Uterus (tissue), 4 donors: Measurements from ENCODE around the gene CGNL1. TPM values are rescaled to one million over a fixed set of nuclear protein-coding genes. Genes with fewer than 3 reads are reported as not detected.

Experiments
- DNase-seq, 2 donors: peaks; one replicate each; pipeline ENCODE4 v3.0.0-alpha.2; 2019 to 2020
- H3K27ac ChIP-seq, 2 donors: fragments of 200-600 bp; sonication (generic); 1 replicate in 1 of 2; 2 replicates in 1 of 2; pipeline ENCODE4 v1.5.1; 2016 to 2018
- H3K27me3 ChIP-seq, 2 donors: fragments of 200-600 bp; sonication (generic); one replicate each; pipeline ENCODE4 v1.5.1; 2018 to 2019; ENCODE audit warnings: control low read depth in 1 of 2
- H3K36me3 ChIP-seq, 2 donors: fragments of 200-600 bp; sonication (generic); one replicate each; pipeline ENCODE4 v1.5.1; 2019; ENCODE audit warnings: control low read depth in 1 of 2
- H3K4me1 ChIP-seq, 2 donors: fragments of 200-600 bp; sonication (generic); one replicate each; pipeline ENCODE4 v1.5.1; 2018 to 2019; ENCODE audit warnings: control low read depth in 1 of 2
- H3K4me3 ChIP-seq, 2 donors: fragments of 200-600 bp; sonication (generic); 1 replicate in 1 of 2; 2 replicates in 1 of 2; pipeline ENCODE4 v1.5.1; 2018 to 2019; ENCODE audit warnings: mild to moderate bottlenecking in 1 of 2
- H3K9me3 ChIP-seq, 2 donors: fragments of 200-600 bp; sonication (generic); one replicate each; pipeline ENCODE4 v1.5.1; 2019; ENCODE audit warnings: control low read depth in 1 of 2
- POLR2A ChIP-seq, 2 donors: fragments of 450-650 bp; IDR thresholded peaks; one replicate each; pipeline ENCODE4 v1.6.1; 2016; ENCODE audit warnings: antibody characterized with exemption in 2 of 2, mild to moderate bottlenecking in 1 of 2, moderate library complexity in 1 of 2
- intact Hi-C: fragments of 100-400 bp; cut with DNase I; formaldehyde crosslinking; loops from one replicate; pipeline ENCODE4 v1.15.1; 2023; ENCODE audit warnings: low total_unique reads
- total RNA-seq, 4 donors: library from RNA; depleted of rRNA in 3 of 4; stranded (reverse); fragments of >200 nt in 3 of 4; gene quantifications; one replicate each; pipeline versions ENCODE4 v1.1.0 to v1.2.4, GENCODE V29; 2014 to 2023
- TF ChIP-seq, protein P1 (sequence below), 4 experiments: fragments of 200-600 bp in 2 of 4; fragments of 450-650 bp in 2 of 4; sonication (generic) in 2 of 4; IDR thresholded peaks; one replicate each; pipeline ENCODE4 v1.5.1; 2016 to 2019; ENCODE audit warnings: antibody characterized with exemption in 4 of 4, mild to moderate bottlenecking in 2 of 4, moderate library complexity in 1 of 4
- donor health status: DM: yes; HTN: yes; CAD: no.

CGNL1 gene
- total RNA-seq, 4 donors from 2014 or later = 15.1 to 74.4 (median 31.7) TPM

- Histone ChIP-seq H3K4me3 (no peak overlapping the region), H3K4me1 (no peaks in the 10 kb centered on the region), H3K9me3 (no peaks in the 10 kb centered on the region), H3K36me3 (no peaks in the 10 kb centered on the region), H3K27me3 (no peaks in the 10 kb centered on the region), H3K27ac (no peak overlapping the region)
- TF ChIP-seq, protein P1, sequence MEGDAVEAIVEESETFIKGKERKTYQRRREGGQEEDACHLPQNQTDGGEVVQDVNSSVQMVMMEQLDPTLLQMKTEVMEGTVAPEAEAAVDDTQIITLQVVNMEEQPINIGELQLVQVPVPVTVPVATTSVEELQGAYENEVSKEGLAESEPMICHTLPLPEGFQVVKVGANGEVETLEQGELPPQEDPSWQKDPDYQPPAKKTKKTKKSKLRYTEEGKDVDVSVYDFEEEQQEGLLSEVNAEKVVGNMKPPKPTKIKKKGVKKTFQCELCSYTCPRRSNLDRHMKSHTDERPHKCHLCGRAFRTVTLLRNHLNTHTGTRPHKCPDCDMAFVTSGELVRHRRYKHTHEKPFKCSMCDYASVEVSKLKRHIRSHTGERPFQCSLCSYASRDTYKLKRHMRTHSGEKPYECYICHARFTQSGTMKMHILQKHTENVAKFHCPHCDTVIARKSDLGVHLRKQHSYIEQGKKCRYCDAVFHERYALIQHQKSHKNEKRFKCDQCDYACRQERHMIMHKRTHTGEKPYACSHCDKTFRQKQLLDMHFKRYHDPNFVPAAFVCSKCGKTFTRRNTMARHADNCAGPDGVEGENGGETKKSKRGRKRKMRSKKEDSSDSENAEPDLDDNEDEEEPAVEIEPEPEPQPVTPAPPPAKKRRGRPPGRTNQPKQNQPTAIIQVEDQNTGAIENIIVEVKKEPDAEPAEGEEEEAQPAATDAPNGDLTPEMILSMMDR (IDR thresholded peaks at IDR 0.05) = no peak
- no peak for TF ChIP-seq POLR2A (IDR thresholded peaks at IDR 0.05)
- DNase-seq = no peak
- intact Hi-C loops = no loop called here
Observed at GRCh38 chr15:57500979-57501576, 124.8 kb downstream of the CGNL1 start.

DNA sequence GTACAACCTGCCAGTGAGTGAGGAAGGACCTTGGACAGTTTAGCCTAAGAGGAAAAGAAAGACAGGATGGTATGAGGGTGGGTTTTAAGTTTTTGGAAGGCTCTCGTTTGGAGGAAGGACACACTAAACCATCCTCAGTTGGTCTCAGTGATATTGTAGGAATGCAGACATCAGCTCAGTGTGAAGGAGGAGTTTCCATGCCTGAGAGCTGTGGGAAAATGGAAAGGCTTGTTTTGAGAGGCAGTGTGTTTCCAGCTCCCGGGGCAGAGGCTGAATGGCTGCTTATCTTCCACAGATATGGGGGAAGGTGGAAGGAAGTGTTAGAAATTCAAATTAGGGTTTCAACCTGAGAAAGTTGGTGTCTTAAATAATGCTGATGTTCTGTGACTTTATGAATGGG lies 125.8 kb downstream of the CGNL1 start:
- intact Hi-C loops = no loop called here
- Histone ChIP-seq H3K36me3 (no peaks in the 10 kb centered on the region), H3K27me3 (no peaks in the 10 kb centered on the region), H3K4me3 (no peak overlapping the region), H3K27ac (no peak overlapping the region), H3K4me1 (no peaks in the 10 kb centered on the region), H3K9me3 (no peaks in the 10 kb centered on the region)
- TF ChIP-seq, protein P1 (IDR thresholded peaks at IDR 0.05) = no peak
- TF ChIP-seq POLR2A (IDR thresholded peaks at IDR 0.05) = no peak
- DNase-seq = no peak

GRCh38 chr15:57503051-57503702 lies 126.9 kb downstream of the CGNL1 start:
- no peak overlapping the region for H3K4me3 ChIP-seq
- H3K9me3 ChIP-seq = no peaks in the 10 kb centered on the region
- DNase-seq = no peak
- no peak overlapping the region for H3K27ac ChIP-seq
- intact Hi-C loops = no loop called here
- H3K36me3 ChIP-seq = no peaks in the 10 kb centered on the region
- no peaks in the 10 kb centered on the region for H3K27me3 ChIP-seq
- no peak for TF ChIP-seq POLR2A (IDR thresholded peaks at IDR 0.05)
- TF ChIP-seq, protein P1 (IDR thresholded peaks at IDR 0.05) = no peak
- H3K4me1 ChIP-seq = no peaks in the 10 kb centered on the region

- peak overlapping the region in 1 of 2 donors; percentile 62 for H3K27ac ChIP-seq
- no peaks in the 10 kb centered on the region for H3K36me3 ChIP-seq
- H3K27me3 ChIP-seq = no peaks in the 10 kb centered on the region
- no peaks in the 10 kb centered on the region for H3K9me3 ChIP-seq
- no peak for TF ChIP-seq POLR2A (IDR thresholded peaks at IDR 0.05)
- TF ChIP-seq, protein P1 (IDR thresholded peaks at IDR 0.05) = no peak
- intact Hi-C loops = no loop called here
- H3K4me1 ChIP-seq = no peaks in the 10 kb centered on the region
- DNase-seq = peak in 1 of 2 donors; percentile 61
- no peak overlapping the region for H3K4me3 ChIP-seq
Observed at GRCh38 chr15:57503911-57504598, 127.8 kb downstream of the CGNL1 start.

DNA sequence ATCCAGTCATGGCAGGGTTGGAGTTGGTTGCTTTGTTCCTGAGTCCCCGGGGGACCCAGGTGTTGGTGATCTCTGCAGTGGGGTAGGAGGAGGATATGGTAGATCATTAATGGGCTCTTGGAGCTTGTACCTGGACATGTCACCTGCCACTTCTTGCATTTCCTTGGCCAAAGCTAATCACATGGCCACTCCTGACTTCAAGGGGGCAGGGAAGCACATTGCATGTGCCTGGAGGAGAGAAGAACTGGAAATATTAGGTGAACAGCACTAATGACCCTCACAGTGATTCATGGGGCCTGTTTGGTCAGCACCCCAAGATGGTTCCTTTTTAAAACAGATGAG lies 128.3 kb downstream of the CGNL1 start:
- H3K4me3 ChIP-seq = no peak overlapping the region
- H3K27ac ChIP-seq = peak overlapping the region in 1 of 2 donors; percentile 62
- no peak for DNase-seq
- H3K36me3 ChIP-seq = no peaks in the 10 kb centered on the region
- TF ChIP-seq, protein P1 (IDR thresholded peaks at IDR 0.05) = no peak
- TF ChIP-seq POLR2A (IDR thresholded peaks at IDR 0.05) = no peak
- H3K9me3 ChIP-seq = no peaks in the 10 kb centered on the region
- no peaks in the 10 kb centered on the region for H3K4me1 ChIP-seq
- intact Hi-C loops = no loop called here
- no peaks in the 10 kb centered on the region for H3K27me3 ChIP-seq
